ENCODE data around the gene ABI2. TPM values are rescaled to one million over a fixed set of nuclear protein-coding genes. Genes with fewer than 3 reads are reported as not detected.
"Not testable (repeated sequence)": the region's sequence is repeated elsewhere in the genome, so short reads cannot be mapped to it uniquely, and the experiment has no call there.

The ABI2 gene
- total RNA-seq, 2 donors from 2014 or later: 50.0 to 64.8 TPM

DNA sequence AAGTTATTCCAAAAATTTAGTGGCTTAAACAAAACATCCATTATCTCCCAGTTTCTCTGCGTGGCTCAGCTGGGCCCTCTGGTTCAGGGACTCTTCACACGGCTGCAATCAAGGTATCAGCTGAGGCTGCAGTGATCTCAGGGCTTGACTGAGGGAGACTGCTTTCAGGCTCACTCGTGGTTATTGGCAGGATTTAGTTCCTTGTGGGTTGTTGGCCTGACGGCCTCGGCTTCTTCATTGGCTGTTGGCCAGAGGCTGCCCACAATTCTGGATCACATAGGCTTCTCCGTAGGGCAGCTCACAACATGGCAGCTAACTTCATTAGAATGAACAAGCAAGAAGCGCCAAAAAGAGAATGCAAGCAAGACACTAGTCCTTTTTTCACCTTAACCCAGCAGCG lies 90.1 kb downstream of the ABI2 start:
- 93% methylated on average over 8 of the region's 8 CpGs for WGBS
- Histone ChIP-seq H3K9me3 (no peaks in the 10 kb centered on the region), H3K4me3 (no peak overlapping the region), H3K4me1 (replicated peaks) (no peaks in the 10 kb centered on the region), H3K36me3 (no peaks in the 10 kb centered on the region), H3K27ac (no peak overlapping the region), H3K27me3 (replicated peaks; ENCODE audit: insufficient read depth) (no peaks in the 10 kb centered on the region)
- no peak for DNase-seq (ENCODE audit: low spot score)
- TF ChIP-seq POLR2A (IDR thresholded peaks at IDR 0.05) (no peak), POLR2AphosphoS5 (IDR thresholded peaks at IDR 0.05) (no peak), CTCF (IDR thresholded peaks at IDR 0.05) (no peak)
- intact Hi-C loops (cut with DNase I): no loop called here

- intact Hi-C loops (cut with DNase I): no loop called here
- no peaks in the 10 kb centered on the region for H3K27me3 ChIP-seq (replicated peaks; ENCODE audit: insufficient read depth)
- WGBS: 91% methylated on average over 2 of the region's 2 CpGs
- H3K4me3 ChIP-seq: no peak overlapping the region
- no peaks in the 10 kb centered on the region for H3K36me3 ChIP-seq
- no peak for TF ChIP-seq POLR2A (IDR thresholded peaks at IDR 0.05)
- TF ChIP-seq POLR2AphosphoS5 (IDR thresholded peaks at IDR 0.05): no peak
- TF ChIP-seq CTCF (IDR thresholded peaks at IDR 0.05): no peak
- DNase-seq (ENCODE audit: low spot score): no peak
- H3K4me1 ChIP-seq (replicated peaks): no peaks in the 10 kb centered on the region
- H3K9me3 ChIP-seq: no peaks in the 10 kb centered on the region
- no peak overlapping the region for H3K27ac ChIP-seq
Observed at GRCh38 chr2:203427061-203427460, 98.9 kb downstream of the ABI2 start.

DNA sequence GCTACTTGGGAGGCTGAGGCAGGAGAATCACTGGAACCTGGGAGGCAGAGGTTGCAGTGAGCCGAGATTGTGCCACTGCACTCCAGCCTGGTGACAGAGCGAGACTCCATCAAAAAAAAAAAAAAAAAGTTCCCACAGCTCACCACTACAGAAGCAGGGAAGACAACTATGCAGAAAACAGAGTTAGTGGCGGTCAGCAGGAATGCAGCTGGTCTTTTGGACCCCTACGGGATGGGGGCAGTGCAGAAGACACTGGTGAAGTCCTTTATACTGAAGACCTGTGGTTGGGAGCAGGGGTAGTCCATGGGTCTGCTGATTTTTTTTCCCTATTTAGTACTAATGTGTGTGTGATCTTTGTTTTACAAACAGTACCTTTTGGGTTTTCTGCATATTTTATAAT lies 101.4 kb downstream of the ABI2 start:
- DNase-seq (ENCODE audit: low spot score); H3K27ac ChIP-seq; H3K27me3 ChIP-seq (replicated peaks; ENCODE audit: insufficient read depth); intact Hi-C loops (cut with DNase I); H3K36me3 ChIP-seq; H3K4me1 ChIP-seq (replicated peaks); H3K9me3 ChIP-seq; H3K4me3 ChIP-seq: not testable (repeated sequence)
- WGBS: 91% methylated on average over 4 of the region's 4 CpGs

DNA sequence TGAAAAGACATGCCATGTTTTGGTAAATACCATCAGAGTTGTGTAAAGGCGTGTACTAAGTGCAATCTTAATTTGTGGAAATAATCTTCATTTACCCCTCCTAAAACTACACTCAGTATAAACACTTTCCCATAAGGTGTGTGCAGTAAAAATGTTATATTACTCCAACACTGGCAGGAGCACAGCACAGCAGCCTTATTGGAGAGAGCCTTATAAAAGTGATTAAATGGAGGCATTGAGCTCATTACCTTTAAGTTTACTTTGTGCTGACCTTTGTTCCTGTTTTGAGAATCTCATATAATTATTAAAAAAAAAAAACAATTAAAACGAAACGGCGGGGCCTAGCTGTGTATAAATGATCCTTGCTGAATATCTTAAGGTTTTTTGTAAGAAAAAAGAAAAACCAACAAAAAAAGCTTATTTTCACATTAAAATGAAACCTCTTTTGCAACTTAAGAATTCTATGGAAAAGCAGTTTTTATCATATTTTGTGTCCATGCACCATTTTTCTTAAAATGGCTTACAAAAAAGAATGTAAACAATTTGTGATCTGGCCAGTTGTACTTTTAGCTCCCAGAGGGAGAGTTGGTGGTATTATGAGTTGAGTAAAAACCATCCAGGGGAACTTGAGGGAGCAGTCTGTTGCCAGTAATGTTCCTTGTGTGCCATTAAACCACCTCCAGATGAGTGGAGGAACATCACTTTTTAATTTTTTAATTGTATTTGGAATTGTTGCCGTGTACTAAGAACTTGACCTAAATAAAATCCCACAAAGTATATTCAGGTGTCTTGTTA lies 103.4 kb downstream of the ABI2 start:
- 74% methylated on average over 5 of the region's 5 CpGs for WGBS
- H3K27me3 ChIP-seq (replicated peaks; ENCODE audit: insufficient read depth): no peaks in the 10 kb centered on the region
- TF ChIP-seq POLR2AphosphoS5 (IDR thresholded peaks at IDR 0.05): no peak
- no peak for TF ChIP-seq CTCF (IDR thresholded peaks at IDR 0.05)
- TF ChIP-seq POLR2A (IDR thresholded peaks at IDR 0.05): no peak
- no peaks in the 10 kb centered on the region for H3K36me3 ChIP-seq
- no peak overlapping the region for H3K4me3 ChIP-seq
- DNase-seq (ENCODE audit: low spot score): no peak
- H3K27ac ChIP-seq: no peak overlapping the region
- intact Hi-C loops (cut with DNase I): no loop called here
- H3K4me1 ChIP-seq (replicated peaks): no peaks in the 10 kb centered on the region
- H3K9me3 ChIP-seq: no peaks in the 10 kb centered on the region

DNA sequence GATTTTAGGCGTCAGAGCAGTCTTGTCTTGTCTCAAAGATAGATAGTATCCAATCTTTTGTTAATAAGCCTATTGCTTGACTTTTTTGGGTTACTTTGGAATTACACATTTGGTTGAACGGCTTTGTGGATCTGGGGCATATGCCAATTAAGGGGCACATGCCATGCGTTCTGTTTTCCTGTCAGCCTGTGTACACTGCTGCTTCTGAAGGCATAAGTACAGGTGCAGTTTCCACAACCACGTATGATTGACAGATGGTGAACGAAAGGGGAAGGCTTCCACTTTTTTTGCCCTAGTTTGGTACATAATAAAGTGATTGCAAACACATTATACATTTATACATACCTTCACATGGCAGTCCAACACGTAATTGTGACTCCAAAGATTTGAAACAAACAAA lies 104.6 kb downstream of the ABI2 start:
- no peak for TF ChIP-seq POLR2AphosphoS5 (IDR thresholded peaks at IDR 0.05)
- TF ChIP-seq POLR2A (IDR thresholded peaks at IDR 0.05): no peak
- TF ChIP-seq CTCF (IDR thresholded peaks at IDR 0.05): no peak
- Histone ChIP-seq H3K27me3 (replicated peaks; ENCODE audit: insufficient read depth) (no peaks in the 10 kb centered on the region), H3K4me1 (replicated peaks) (no peaks in the 10 kb centered on the region), H3K9me3 (no peaks in the 10 kb centered on the region), H3K4me3 (no peak overlapping the region), H3K27ac (no peak overlapping the region), H3K36me3 (no peaks in the 10 kb centered on the region)
- intact Hi-C loops (cut with DNase I): no loop called here
- no peak for DNase-seq (ENCODE audit: low spot score)
- WGBS: 79% methylated on average over 6 of the region's 6 CpGs
